Thoracic aorta (tissue), 2 donors: ENCODE results near the gene PHOX2A. TPM values are rescaled to one million over a fixed set of nuclear protein-coding genes. Genes with fewer than 3 reads are reported as not detected.

Source experiments
- ATAC-seq: fragments of 150-250 bp; one replicate; pipeline ENCODE4 v1.8.0; 2017; ENCODE audit warnings: low read depth; ENCODE audit not compliant: insufficient number of reproducible peaks, low FRiP score
- DNase-seq: peaks from one replicate; pipeline ENCODE4 v3.0.0-alpha.2; 2020; ENCODE audit warnings: low spot score
- H3K27ac ChIP-seq, 2 donors: fragments of 200-600 bp; sonication (generic); 1 replicate in 1 of 2; 2 replicates in 1 of 2; pipeline ENCODE4 v1.5.1; 2016; ENCODE audit warnings: mild to moderate bottlenecking in 2 of 2, moderate library complexity in 2 of 2
- H3K27me3 ChIP-seq: fragments of 200-600 bp; sonication (generic); replicated peaks from 2 replicates; pipeline ENCODE4 v1.6.0; 2016; ENCODE audit warnings: mild to moderate bottlenecking; ENCODE audit not compliant: insufficient read depth
- H3K36me3 ChIP-seq: fragments of 200-600 bp; sonication (generic); one replicate; pipeline ENCODE4 v1.5.1; 2016
- H3K4me1 ChIP-seq, 2 donors: fragments of 200-600 bp; sonication (generic); 1 replicate in 1 of 2; 2 replicates in 1 of 2; pipeline versions ENCODE4 v1.5.1 to v1.6.0; 2016; ENCODE audit warnings: low read depth in 2 of 2, mild to moderate bottlenecking in 1 of 2; ENCODE audit not compliant: control insufficient read depth in 1 of 2
- H3K4me3 ChIP-seq: fragments of 200-600 bp; sonication (generic); 2 replicates; pipeline ENCODE4 v1.5.1; 2016; ENCODE audit warnings: mild to moderate bottlenecking
- H3K9me3 ChIP-seq: fragments of 200-600 bp; sonication (generic); 2 replicates; pipeline ENCODE4 v1.5.1; 2016
- total RNA-seq, 2 donors: library from RNA; depleted of rRNA; stranded (reverse); fragments of >200 nt; gene quantifications; one replicate each; pipeline versions ENCODE4 v1.1.0 to v1.2.3, GENCODE V29; 2016
- TF ChIP-seq, protein P1 (sequence below): fragments of 200-600 bp; sonication (generic); IDR thresholded peaks from one replicate; pipeline ENCODE4 v1.5.1; 2019; ENCODE audit warnings: antibody characterized with exemption

The PHOX2A gene
- total RNA-seq, 2 donors from 2014 or later, result not detected

GRCh38 chr11:72225411-72225951 is 18.5 kb downstream of the PHOX2A start:
- no peaks in the 10 kb centered on the region for H3K27me3 ChIP-seq
- peak overlapping the region in 1 of 2 donors; percentile 22 for H3K27ac ChIP-seq
- TF ChIP-seq, protein P1, sequence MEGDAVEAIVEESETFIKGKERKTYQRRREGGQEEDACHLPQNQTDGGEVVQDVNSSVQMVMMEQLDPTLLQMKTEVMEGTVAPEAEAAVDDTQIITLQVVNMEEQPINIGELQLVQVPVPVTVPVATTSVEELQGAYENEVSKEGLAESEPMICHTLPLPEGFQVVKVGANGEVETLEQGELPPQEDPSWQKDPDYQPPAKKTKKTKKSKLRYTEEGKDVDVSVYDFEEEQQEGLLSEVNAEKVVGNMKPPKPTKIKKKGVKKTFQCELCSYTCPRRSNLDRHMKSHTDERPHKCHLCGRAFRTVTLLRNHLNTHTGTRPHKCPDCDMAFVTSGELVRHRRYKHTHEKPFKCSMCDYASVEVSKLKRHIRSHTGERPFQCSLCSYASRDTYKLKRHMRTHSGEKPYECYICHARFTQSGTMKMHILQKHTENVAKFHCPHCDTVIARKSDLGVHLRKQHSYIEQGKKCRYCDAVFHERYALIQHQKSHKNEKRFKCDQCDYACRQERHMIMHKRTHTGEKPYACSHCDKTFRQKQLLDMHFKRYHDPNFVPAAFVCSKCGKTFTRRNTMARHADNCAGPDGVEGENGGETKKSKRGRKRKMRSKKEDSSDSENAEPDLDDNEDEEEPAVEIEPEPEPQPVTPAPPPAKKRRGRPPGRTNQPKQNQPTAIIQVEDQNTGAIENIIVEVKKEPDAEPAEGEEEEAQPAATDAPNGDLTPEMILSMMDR, result no peak
- peaks cover 25% of the 10 kb centered on the region for H3K36me3 ChIP-seq
- ATAC-seq (no peak), DNase-seq (no peak)
- H3K4me1 ChIP-seq, result peaks cover 3 to 39% of the 10 kb centered on the region in 2 donors
- H3K4me3 ChIP-seq, result peak overlapping the region; percentile 99
- H3K9me3 ChIP-seq, result no peaks in the 10 kb centered on the region

- ATAC-seq (no peak), DNase-seq (no peak)
- TF ChIP-seq, protein P1, result no peak
- Histone ChIP-seq H3K27me3 (no peaks in the 10 kb centered on the region), H3K4me3 (peak within 1 kb of the TSS; percentile 99), H3K9me3 (no peaks in the 10 kb centered on the region), H3K27ac (peak within 1 kb of the TSS; percentile 83 to 92), H3K36me3 (peaks cover 18% of the 10 kb centered on the region), H3K4me1 (peaks cover 3 to 39% of the 10 kb centered on the region in 2 donors)
Observed at GRCh38 chr11:72224564-72225410, 19.2 kb downstream of the PHOX2A start, which contains the start of gene INPPL1. Gene INPPL1 (plus strand): TSS chr11:72224767. CDS start chr11:72224985, 218 bp downstream.

DNA sequence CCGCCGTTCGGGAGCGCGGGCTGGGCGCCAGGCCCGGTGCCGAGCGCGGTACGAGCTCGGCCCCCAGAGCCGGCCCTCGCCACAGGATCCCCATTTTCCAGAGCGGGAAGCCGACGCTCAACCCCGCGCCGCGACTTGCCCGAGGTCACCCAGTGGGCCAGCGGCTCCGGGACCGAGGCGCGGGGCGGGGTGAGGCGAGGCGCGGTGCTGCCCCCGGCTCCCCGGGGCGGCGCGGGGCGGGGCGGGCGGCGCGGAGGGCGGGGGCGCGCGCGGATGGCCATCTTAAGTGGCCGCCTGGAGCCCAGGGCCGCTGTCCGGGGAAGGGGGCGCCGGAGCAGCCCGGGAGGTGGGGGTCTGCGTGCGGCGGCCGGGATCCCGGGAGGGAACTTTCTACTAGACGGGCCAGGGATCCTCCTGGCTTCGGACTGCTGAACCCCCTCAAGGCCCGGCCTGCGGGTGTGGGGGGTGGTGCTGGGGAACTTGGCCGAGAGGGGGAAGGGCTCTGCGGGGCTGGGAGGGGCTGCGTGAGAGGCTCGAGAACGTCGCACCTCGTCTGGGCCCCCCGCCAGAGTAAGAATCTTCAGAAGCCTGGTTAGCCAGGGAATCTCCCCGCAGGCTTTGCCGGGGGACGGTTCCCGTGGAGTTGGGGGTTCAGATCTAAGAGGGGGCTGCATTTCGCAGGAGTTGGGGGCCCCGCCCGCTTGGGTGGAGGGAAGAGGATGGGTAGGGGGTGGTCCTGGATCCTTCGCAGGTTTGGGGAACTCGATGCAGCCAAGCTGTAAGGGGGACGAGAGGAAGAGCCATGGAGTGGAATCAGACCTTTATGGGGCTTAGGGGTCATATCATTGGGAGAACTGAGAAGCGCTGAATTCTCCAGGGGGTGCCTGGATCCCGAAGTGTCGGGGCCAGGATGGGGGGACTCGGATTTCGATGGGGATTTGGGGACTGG is 20.1 kb downstream of the PHOX2A start:
- Histone ChIP-seq H3K4me1 (peaks cover 3 to 39% of the 10 kb centered on the region in 2 donors), H3K27ac (peak overlapping the region; percentile 83 to 92), H3K4me3 (peak overlapping the region; percentile 99), H3K27me3 (no peaks in the 10 kb centered on the region), H3K9me3 (no peaks in the 10 kb centered on the region), H3K36me3 (peaks cover 9% of the 10 kb centered on the region)
- peak; percentile 56 for ATAC-seq
- TF ChIP-seq, protein P1, result no peak
- DNase-seq, result no peak

DNA sequence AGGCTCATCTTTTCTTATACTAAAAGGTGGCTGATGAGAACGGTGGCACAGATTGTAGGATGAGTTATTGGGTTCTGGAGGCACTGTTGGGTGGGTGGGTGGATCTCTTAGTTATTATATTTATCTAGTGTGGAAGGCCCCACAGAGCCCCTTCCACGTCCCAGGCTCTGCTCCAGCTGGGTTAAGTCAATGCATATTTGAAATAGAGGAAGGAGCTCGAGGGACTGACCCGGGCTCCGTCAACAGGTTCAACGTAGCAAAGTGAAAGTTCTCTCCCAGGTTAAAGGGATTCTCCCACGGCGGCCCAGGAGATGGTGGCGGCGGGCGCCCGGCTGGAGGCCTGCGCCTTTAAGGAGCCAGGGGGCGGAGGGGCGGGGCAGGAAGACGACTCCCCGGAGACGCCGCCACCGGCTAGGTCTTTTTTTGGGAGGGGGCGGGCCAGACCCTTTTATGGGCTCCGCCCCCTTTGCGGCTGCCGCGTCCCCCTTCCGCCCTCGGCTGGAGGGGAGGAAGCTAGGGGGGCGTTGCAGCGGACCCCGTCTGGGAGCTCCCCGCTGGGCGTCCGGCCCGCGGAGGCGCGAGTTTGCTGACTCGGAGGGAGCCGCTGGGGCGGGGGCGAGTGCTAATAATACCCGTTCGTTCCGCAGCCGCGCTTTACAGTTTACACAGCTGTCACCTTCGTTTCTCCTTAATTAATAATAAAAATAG is 20.9 kb downstream of the PHOX2A start:
- H3K4me3 ChIP-seq, result peak overlapping the region; percentile 99
- TF ChIP-seq, protein P1, result peak; percentile 14
- H3K27me3 ChIP-seq, result no peaks in the 10 kb centered on the region
- H3K4me1 ChIP-seq, result peaks cover 3 to 39% of the 10 kb centered on the region in 2 donors
- peak overlapping the region; percentile 83 to 92 for H3K27ac ChIP-seq
- no peaks in the 10 kb centered on the region for H3K9me3 ChIP-seq
- H3K36me3 ChIP-seq, result peaks cover under 1% of the 10 kb centered on the region
- peak; percentile 87 for DNase-seq
- ATAC-seq, result peak; percentile 77
